Hematopoietic multipotent progenitor cell treated with erythropoietin and hydrocortisone succinate and interleukin-3 and kit ligand, for 8 days (in vitro differentiated cells): ENCODE measurements around the gene TAC3.
"Not testable (repeated sequence)": the region's sequence is repeated elsewhere in the genome, so short reads cannot be mapped to it uniquely, and the experiment has no call there.

Experiments
- DNase-seq: peaks from one replicate; pipeline ENCODE4 v3.0.0-alpha.2; 2015

TAC3 gene

DNA sequence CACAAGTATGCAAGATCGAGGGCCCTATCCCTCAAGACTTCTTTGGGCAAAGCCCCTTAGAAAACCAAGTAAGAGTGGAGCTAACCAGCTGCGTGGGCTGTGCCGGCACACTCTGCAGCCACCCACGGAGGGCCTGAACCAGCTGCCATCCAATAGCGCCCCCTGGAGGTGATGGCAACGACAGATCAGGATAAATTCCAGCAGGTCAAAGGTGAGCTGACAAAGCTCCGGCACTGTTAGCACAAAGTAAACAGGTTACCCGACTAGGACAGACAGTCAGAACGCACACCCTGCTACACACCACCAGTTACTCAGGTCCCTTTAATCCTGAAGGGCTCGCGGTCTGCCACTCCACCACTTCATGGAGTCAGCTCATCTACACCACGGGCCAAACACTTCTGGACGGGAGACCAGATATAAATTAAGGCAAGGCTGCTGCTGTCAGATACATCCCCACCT lies 14.9 kb downstream of the TAC3 start:
- peak; percentile 78 for DNase-seq

- DNase-seq: no peak
These were observed 15.9 kb downstream of the TAC3 start for GRCh38 chr12:57000393-57000792.

DNA sequence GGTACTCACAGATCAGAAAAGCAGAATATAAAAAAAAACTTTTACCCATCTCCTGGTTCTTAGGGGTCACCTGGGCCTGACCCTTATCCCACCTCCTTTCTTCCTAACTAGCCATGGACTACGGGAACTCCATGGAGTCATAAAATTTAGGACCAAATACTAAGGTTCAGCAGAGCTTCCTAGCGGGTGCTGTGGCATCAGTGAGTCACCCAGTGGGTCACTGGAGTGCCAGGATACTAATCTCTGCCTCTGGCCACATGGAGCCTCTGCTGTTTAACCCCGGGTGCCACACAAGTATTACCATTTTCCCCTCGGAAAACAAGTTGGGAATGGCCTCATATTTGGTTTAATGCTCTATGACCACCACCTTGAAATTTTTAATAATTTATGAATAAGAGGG lies 16.9 kb downstream of the TAC3 start:
- DNase-seq: no peak

DNA sequence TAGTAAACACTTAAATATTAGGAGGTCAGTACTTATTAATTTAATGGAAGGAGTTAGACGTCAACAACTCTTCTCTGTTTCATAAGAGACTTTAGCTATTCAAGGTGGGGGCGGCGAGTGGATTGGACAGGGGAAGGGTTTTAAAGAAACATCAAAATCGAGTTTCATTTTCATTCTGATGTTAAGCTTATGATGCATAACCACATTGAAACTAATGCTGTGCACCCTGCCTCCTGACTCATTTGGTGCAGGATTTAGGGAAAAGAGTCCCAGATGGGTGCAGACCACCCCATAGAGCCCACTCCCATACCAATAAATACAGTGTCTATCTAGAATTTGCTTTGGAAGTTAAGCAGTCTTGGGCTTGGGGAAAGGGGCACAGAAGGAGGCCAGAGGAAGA lies 17.3 kb downstream of the TAC3 start:
- no peak for DNase-seq

GRCh38 chr12:56998316-56998715 lies 18.0 kb downstream of the TAC3 start:
- DNase-seq: no peak

GRCh38 chr12:56996793-56997545 lies 19.4 kb downstream of the TAC3 start:
- no peak for DNase-seq

DNA sequence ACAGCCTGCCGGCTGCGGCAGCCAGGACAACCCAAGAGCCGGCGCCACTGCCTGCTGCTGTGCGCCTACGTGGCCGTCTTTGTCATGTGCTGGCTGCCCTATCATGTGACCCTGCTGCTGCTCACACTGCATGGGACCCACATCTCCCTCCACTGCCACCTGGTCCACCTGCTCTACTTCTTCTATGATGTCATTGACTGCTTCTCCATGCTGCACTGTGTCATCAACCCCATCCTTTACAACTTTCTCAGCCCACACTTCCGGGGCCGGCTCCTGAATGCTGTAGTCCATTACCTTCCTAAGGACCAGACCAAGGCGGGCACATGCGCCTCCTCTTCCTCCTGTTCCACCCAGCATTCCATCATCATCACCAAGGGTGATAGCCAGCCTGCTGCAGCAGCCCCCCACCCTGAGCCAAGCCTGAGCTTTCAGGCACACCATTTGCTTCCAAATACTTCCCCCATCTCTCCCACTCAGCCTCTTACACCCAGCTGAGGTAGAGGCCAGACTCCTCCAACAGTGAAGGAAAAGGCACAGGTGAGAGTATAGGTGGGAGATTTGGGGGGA lies 20.3 kb downstream of the TAC3 start:
- no peak for DNase-seq

DNA sequence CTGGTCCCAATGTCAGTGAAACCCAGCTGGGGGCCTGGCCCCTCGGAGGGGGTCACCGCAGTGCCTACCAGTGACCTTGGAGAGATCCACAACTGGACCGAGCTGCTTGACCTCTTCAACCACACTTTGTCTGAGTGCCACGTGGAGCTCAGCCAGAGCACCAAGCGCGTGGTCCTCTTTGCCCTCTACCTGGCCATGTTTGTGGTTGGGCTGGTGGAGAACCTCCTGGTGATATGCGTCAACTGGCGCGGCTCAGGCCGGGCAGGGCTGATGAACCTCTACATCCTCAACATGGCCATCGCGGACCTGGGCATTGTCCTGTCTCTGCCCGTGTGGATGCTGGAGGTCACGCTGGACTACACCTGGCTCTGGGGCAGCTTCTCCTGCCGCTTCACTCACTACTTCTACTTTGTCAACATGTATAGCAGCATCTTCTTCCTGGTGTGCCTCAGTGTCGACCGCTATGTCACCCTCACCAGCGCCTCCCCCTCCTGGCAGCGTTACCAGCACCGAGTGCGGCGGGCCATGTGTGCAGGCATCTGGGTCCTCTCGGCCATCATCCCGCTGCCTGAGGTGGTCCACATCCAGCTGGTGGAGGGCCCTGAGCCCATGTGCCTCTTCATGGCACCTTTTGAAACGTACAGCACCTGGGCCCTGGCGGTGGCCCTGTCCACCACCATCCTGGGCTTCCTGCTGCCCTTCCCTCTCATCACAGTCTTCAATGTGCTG lies 21.0 kb downstream of the TAC3 start:
- no peak for DNase-seq

DNA sequence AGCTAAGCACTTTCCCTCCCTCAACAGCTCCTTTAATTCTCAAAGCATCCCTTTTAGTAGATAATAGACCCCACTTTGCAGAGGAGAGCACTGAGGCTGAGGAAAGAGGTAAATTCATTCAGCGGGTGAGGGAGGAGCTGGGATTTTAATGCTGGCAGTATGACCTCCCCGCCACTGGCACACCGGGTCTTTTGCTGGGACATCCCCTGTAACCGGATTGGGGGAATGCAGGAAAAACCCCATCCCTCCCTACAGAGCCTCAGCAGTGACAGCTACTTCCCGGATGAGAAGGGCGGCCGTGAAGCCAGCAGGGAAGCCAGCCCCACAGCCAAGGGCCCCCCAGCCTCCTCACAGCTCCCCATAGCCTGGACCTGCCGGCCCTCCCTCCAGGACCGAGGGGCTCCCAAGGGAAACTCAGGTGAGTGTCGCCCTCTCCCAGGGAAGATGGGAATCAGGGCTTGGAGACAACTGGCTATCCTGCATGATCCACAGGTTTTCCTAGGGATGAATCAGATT lies 22.0 kb downstream of the TAC3 start:
- DNase-seq: no peak

- no peak for DNase-seq
These were observed 23.0 kb downstream of the TAC3 start for GRCh38 chr12:56993346-56993745.

DNA sequence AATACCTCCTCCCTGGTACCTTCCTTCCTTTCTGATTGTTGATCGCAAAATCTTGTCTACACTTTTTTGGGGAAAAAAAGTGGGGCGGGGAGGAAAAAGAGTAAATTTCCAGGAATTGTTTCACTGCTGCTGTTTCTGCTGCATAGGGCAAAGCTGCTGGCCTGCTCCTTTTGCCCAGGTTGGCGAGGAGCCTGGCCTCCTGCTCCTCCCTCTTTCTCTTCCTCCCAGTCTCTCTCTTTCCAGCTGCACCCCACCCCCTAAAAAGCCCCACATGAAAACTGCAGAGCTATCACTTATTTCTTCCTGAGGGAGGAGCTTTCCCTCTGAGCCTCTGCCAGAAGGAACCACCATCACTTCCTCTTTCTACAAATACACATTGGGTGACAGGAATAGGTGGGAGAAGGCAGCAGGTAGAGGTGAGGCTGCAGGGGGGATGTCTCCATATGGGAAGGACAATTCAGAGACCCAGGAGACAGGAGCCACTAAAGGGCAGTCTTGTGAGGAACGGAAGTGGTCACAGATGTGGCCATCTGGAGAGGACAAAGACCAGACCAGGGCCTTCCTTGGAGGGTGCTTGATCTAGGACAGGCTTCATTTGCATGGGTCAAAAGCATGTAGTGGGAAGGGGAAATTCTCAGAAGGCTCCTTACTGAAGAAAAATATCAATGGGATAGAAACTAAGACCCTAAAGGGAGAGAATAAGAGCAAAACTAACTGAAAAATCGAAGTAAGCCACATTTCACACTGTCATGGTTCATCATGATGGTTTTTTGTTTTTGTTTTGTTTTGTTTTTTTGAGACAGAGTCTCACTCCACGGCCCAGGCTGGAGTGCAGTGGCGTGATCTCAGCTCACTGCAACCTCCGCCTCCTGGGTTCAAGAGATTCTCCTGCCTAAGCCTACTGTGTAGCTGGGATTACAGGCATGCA lies 24.7 kb downstream of the TAC3 start:
- DNase-seq: no peak

- no peak for DNase-seq
These were observed 25.5 kb downstream of the TAC3 start for GRCh38 chr12:56990648-56991318.

- DNase-seq: no peak
These were observed 26.3 kb downstream of the TAC3 start for GRCh38 chr12:56989861-56990610.

- peak; percentile 89 for DNase-seq
These were observed 28.1 kb downstream of the TAC3 start for GRCh38 chr12:56988207-56988739.

GRCh38 chr12:56987551-56988053 lies 28.7 kb downstream of the TAC3 start:
- peak; percentile 80 for DNase-seq

DNA sequence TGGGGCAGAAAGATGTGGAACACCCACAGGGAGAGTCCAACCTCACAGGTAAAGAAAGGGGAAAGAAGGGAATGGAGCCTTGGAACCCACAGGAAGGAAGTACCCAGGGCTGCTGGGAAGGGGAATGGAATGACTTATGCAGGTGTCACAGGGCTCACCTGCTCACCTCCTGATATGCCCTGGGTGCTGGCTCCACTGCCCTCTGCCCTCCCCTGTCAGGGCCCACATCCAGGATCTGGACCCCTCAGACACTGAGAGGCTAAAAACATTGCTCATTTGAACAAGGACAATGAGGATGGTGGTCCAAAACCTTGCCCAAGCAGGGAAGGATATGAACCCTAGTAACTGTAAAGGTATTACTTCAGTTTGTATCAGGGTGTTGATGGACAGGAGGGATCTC lies 29.3 kb downstream of the TAC3 start:
- no peak for DNase-seq

DNA sequence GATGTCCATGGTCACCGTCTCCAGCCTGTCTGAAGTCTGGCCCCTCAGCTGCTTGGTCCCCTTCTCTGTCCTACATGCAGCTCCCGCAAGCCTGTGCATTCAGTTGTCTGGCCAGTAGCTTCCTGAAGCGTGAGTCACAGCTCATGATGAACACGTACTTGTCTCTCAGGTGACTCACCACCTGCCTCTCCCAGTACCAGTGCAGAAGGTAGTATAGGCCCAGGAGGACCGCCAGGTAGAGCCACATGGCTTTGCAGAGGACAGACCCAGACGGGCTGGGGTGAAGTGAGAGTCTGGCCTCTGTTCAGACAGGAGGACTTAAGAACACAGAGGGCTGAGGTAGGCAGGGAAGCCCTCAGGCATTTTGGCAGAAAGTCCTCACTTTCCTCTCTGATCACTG lies 30.6 kb downstream of the TAC3 start:
- DNase-seq: not testable (repeated sequence)

- no peak for DNase-seq
These were observed 32.9 kb downstream of the TAC3 start for GRCh38 chr12:56983386-56983785.

- DNase-seq: not testable (repeated sequence)
These were observed 33.6 kb downstream of the TAC3 start for GRCh38 chr12:56982578-56983236.

GRCh38 chr12:56980941-56981530 lies 35.3 kb downstream of the TAC3 start:
- DNase-seq: no peak
